ENCODE results near the gene AQP2.
"Not testable (repeated sequence)": the region's sequence is repeated elsewhere in the genome, so short reads cannot be mapped to it uniquely, and the experiment has no call there.

AQP2 gene

GRCh38 chr12:49980501-49981349 is 30.2 kb downstream of the AQP2 start:
- H3K27me3 Mint-ChIP-seq (ENCODE audit: low read depth), result no peaks in the 10 kb centered on the region
- no peak for DNase-seq (ENCODE audit: low spot score)
- peaks cover 2% of the 10 kb centered on the region for H3K4me1 Mint-ChIP-seq (ENCODE audit: low read depth)
- peaks cover 4% of the 10 kb centered on the region for H3K36me3 Mint-ChIP-seq (ENCODE audit: low read depth)
- H3K27ac Mint-ChIP-seq, result no peak overlapping the region
- H3K4me3 Mint-ChIP-seq, result no peak overlapping the region
- H3K9me3 Mint-ChIP-seq, result no peaks in the 10 kb centered on the region

GRCh38 chr12:49982246-49983087 is 31.9 kb downstream of the AQP2 start:
- no peak for DNase-seq (ENCODE audit: low spot score)
- H3K4me1 Mint-ChIP-seq (ENCODE audit: low read depth), result peaks cover 2% of the 10 kb centered on the region
- H3K4me3 Mint-ChIP-seq, result no peak overlapping the region
- H3K27ac Mint-ChIP-seq, result no peak overlapping the region
- H3K9me3 Mint-ChIP-seq, result no peaks in the 10 kb centered on the region
- no peaks in the 10 kb centered on the region for H3K27me3 Mint-ChIP-seq (ENCODE audit: low read depth)
- H3K36me3 Mint-ChIP-seq (ENCODE audit: low read depth), result peaks cover 17% of the 10 kb centered on the region

GRCh38 chr12:49983892-49984291 is 33.4 kb downstream of the AQP2 start:
- Mint-ChIP-seq H3K27ac (no peak overlapping the region), H3K4me1 (ENCODE audit: low read depth) (peaks cover 2% of the 10 kb centered on the region), H3K4me3 (no peak overlapping the region), H3K36me3 (ENCODE audit: low read depth) (peaks cover 29% of the 10 kb centered on the region), H3K27me3 (ENCODE audit: low read depth) (no peaks in the 10 kb centered on the region), H3K9me3 (no peaks in the 10 kb centered on the region)
- DNase-seq (ENCODE audit: low spot score), result no peak

- H3K27ac Mint-ChIP-seq, result no peak overlapping the region
- H3K4me3 Mint-ChIP-seq, result no peak overlapping the region
- H3K9me3 Mint-ChIP-seq, result no peaks in the 10 kb centered on the region
- H3K4me1 Mint-ChIP-seq (ENCODE audit: low read depth), result peaks cover 2% of the 10 kb centered on the region
- no peaks in the 10 kb centered on the region for H3K27me3 Mint-ChIP-seq (ENCODE audit: low read depth)
- peaks cover 35% of the 10 kb centered on the region for H3K36me3 Mint-ChIP-seq (ENCODE audit: low read depth)
- no peak for DNase-seq (ENCODE audit: low spot score)
Observed at GRCh38 chr12:49984476-49985359, 34.2 kb downstream of the AQP2 start.

GRCh38 chr12:49985981-49986380 is 35.4 kb downstream of the AQP2 start:
- DNase-seq (ENCODE audit: low spot score), result no peak
- H3K27ac Mint-ChIP-seq, result no peak overlapping the region

GRCh38 chr12:49986476-49986875 is 35.9 kb downstream of the AQP2 start:
- not testable (repeated sequence) for H3K27ac Mint-ChIP-seq

More at GRCh38 chr12:49985981-49986380, 35.4 kb downstream of the AQP2 start:
- Mint-ChIP-seq H3K27me3 (ENCODE audit: low read depth) (no peaks in the 10 kb centered on the region), H3K9me3 (no peaks in the 10 kb centered on the region), H3K4me3 (no peak overlapping the region), H3K4me1 (ENCODE audit: low read depth) (peaks cover 2% of the 10 kb centered on the region), H3K36me3 (ENCODE audit: low read depth) (peaks cover 44% of the 10 kb centered on the region)

GRCh38 chr12:49987625-49988303 is 37.2 kb downstream of the AQP2 start:
- H3K36me3 Mint-ChIP-seq (ENCODE audit: low read depth), result peaks cover 56% of the 10 kb centered on the region
- H3K4me1 Mint-ChIP-seq (ENCODE audit: low read depth), result peaks cover 2% of the 10 kb centered on the region
- no peaks in the 10 kb centered on the region for H3K27me3 Mint-ChIP-seq (ENCODE audit: low read depth)
- DNase-seq (ENCODE audit: low spot score), result no peak
- no peak overlapping the region for H3K27ac Mint-ChIP-seq
- no peak overlapping the region for H3K4me3 Mint-ChIP-seq
- H3K9me3 Mint-ChIP-seq, result no peaks in the 10 kb centered on the region

More at GRCh38 chr12:49986476-49986875, 35.9 kb downstream of the AQP2 start:
- not testable (repeated sequence) for DNase-seq (ENCODE audit: low spot score); H3K4me1 Mint-ChIP-seq (ENCODE audit: low read depth); H3K4me3 Mint-ChIP-seq; H3K9me3 Mint-ChIP-seq; H3K27me3 Mint-ChIP-seq (ENCODE audit: low read depth)
- H3K36me3 Mint-ChIP-seq (ENCODE audit: low read depth), result peaks cover 44% of the 10 kb centered on the region

- not testable (repeated sequence) for H3K27ac Mint-ChIP-seq; DNase-seq (ENCODE audit: low spot score); H3K27me3 Mint-ChIP-seq (ENCODE audit: low read depth); H3K4me3 Mint-ChIP-seq; H3K4me1 Mint-ChIP-seq (ENCODE audit: low read depth); H3K9me3 Mint-ChIP-seq
- peaks cover 67% of the 10 kb centered on the region for H3K36me3 Mint-ChIP-seq (ENCODE audit: low read depth)
Observed at GRCh38 chr12:49989400-49989799, 38.9 kb downstream of the AQP2 start.

- H3K9me3 Mint-ChIP-seq, result no peaks in the 10 kb centered on the region
- H3K36me3 Mint-ChIP-seq (ENCODE audit: low read depth), result peaks cover 74% of the 10 kb centered on the region
- H3K4me3 Mint-ChIP-seq, result no peak overlapping the region
- no peaks in the 10 kb centered on the region for H3K4me1 Mint-ChIP-seq (ENCODE audit: low read depth)
- H3K27ac Mint-ChIP-seq, result no peak overlapping the region
- DNase-seq (ENCODE audit: low spot score), result no peak
- no peaks in the 10 kb centered on the region for H3K27me3 Mint-ChIP-seq (ENCODE audit: low read depth)
Observed at GRCh38 chr12:49990273-49990672, 39.7 kb downstream of the AQP2 start.

- H3K4me1 Mint-ChIP-seq (ENCODE audit: low read depth), result no peaks in the 10 kb centered on the region
- H3K36me3 Mint-ChIP-seq (ENCODE audit: low read depth), result peaks cover 58% of the 10 kb centered on the region
- H3K27ac Mint-ChIP-seq, result no peak overlapping the region
- H3K9me3 Mint-ChIP-seq, result no peaks in the 10 kb centered on the region
- H3K27me3 Mint-ChIP-seq (ENCODE audit: low read depth), result no peaks in the 10 kb centered on the region
- no peak overlapping the region for H3K4me3 Mint-ChIP-seq
- no peak for DNase-seq (ENCODE audit: low spot score)
Observed at GRCh38 chr12:49998453-49998852, 47.9 kb downstream of the AQP2 start.

- no peak overlapping the region for H3K27ac Mint-ChIP-seq
- peaks cover 6% of the 10 kb centered on the region for H3K4me1 Mint-ChIP-seq (ENCODE audit: low read depth)
- no peaks in the 10 kb centered on the region for H3K27me3 Mint-ChIP-seq (ENCODE audit: low read depth)
- no peak overlapping the region for H3K4me3 Mint-ChIP-seq
- H3K36me3 Mint-ChIP-seq (ENCODE audit: low read depth), result peaks cover 60% of the 10 kb centered on the region
- no peak for DNase-seq (ENCODE audit: low spot score)
- no peaks in the 10 kb centered on the region for H3K9me3 Mint-ChIP-seq
Observed at GRCh38 chr12:50003595-50003994, 53.1 kb downstream of the AQP2 start.

GRCh38 chr12:50004696-50005095 is 54.2 kb downstream of the AQP2 start:
- DNase-seq (ENCODE audit: low spot score), result no peak
- peaks cover 9% of the 10 kb centered on the region for H3K4me1 Mint-ChIP-seq (ENCODE audit: low read depth)
- no peaks in the 10 kb centered on the region for H3K27me3 Mint-ChIP-seq (ENCODE audit: low read depth)
- H3K4me3 Mint-ChIP-seq, result no peak overlapping the region
- no peaks in the 10 kb centered on the region for H3K9me3 Mint-ChIP-seq
- no peak overlapping the region for H3K27ac Mint-ChIP-seq
- H3K36me3 Mint-ChIP-seq (ENCODE audit: low read depth), result peaks cover 57% of the 10 kb centered on the region

GRCh38 chr12:50005175-50005574 is 54.6 kb downstream of the AQP2 start:
- no peak overlapping the region for H3K4me3 Mint-ChIP-seq
- H3K36me3 Mint-ChIP-seq (ENCODE audit: low read depth), result peaks cover 60% of the 10 kb centered on the region
- H3K4me1 Mint-ChIP-seq (ENCODE audit: low read depth), result peaks cover 11% of the 10 kb centered on the region
- H3K27ac Mint-ChIP-seq, result no peak overlapping the region
- no peaks in the 10 kb centered on the region for H3K9me3 Mint-ChIP-seq
- H3K27me3 Mint-ChIP-seq (ENCODE audit: low read depth), result no peaks in the 10 kb centered on the region
- DNase-seq (ENCODE audit: low spot score), result no peak

Data from T-helper 2 cell treated with Interferon-gamma antibody and Interleukin-4, amounts not matched to agents 5 μg/mL and 100 μg/mL, for 36 hours (primary cell).